Astrocyte of the spinal cord (primary cell): ENCODE results near the gene GPAT3.
"Not testable (repeated sequence)": the region's sequence is repeated elsewhere in the genome, so short reads cannot be mapped to it uniquely, and the experiment has no call there.

Experiments
- DNase-seq: peaks from one replicate; pipeline ENCODE4 v3.0.0; 2011; ENCODE audit warnings: low read depth, low spot score
- H3K4me3 ChIP-seq: 2 replicates; pipeline ENCODE4 v1.5.1; 2011; ENCODE audit warnings: low read depth, mild to moderate bottlenecking, low read length, moderate library complexity
- in situ Hi-C: cut with HindIII; loops from 2 replicates; pipeline ENCODE4 v1.10.0; 2017; ENCODE audit warnings: low sequenced_read_pairs
- TF ChIP-seq, protein P1 (sequence below): IDR thresholded peaks from 2 replicates; pipeline ENCODE4 v1.5.1; 2012; ENCODE audit warnings: low read depth, mild to moderate bottlenecking, low read length, inconsistent platforms

GPAT3 gene

DNA sequence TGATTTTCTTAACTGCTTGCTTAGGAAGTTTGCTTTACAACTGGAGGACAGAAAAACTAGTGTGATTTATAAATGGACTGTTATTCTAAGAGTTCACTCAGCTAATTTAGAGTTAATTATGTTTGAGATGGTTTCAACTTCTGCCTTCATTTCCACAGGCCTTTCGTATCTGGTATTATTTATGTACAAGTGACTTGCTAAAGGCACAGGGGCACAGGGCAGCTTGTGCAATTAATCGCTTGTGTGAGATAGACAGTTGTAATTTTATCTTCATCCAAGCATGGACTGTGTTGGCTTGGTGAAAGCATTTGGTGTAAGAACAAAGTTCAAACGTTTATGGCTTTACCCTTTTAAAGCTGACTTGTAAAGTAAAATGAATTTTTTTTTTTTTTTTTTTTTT, 38.3 kb downstream of the GPAT3 start:
- in situ Hi-C loops = no loop called here
- no peak for DNase-seq
- no peak overlapping the region for H3K4me3 ChIP-seq
- TF ChIP-seq, protein P1, sequence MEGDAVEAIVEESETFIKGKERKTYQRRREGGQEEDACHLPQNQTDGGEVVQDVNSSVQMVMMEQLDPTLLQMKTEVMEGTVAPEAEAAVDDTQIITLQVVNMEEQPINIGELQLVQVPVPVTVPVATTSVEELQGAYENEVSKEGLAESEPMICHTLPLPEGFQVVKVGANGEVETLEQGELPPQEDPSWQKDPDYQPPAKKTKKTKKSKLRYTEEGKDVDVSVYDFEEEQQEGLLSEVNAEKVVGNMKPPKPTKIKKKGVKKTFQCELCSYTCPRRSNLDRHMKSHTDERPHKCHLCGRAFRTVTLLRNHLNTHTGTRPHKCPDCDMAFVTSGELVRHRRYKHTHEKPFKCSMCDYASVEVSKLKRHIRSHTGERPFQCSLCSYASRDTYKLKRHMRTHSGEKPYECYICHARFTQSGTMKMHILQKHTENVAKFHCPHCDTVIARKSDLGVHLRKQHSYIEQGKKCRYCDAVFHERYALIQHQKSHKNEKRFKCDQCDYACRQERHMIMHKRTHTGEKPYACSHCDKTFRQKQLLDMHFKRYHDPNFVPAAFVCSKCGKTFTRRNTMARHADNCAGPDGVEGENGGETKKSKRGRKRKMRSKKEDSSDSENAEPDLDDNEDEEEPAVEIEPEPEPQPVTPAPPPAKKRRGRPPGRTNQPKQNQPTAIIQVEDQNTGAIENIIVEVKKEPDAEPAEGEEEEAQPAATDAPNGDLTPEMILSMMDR = no peak

DNA sequence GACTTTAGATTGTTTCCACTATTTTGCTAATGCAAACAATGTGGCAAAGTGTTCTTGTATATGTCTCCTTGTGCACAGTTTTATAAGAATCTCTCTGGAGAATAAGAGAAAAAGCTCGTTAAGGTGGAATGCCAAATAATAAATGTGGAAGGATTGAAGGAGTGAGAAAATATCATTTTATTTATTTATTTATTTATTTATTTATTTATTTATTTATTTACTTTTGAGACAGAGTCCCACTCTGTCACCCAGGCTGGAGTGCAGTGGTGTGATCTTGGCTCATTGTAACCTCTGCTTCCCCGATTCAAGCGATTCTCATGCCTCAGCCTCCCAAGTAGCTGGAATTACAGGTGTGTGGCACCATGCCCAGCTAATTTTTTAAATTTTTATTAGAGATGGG, 40.3 kb downstream of the GPAT3 start:
- H3K4me3 ChIP-seq, DNase-seq, in situ Hi-C loops: not testable (repeated sequence)

DNA sequence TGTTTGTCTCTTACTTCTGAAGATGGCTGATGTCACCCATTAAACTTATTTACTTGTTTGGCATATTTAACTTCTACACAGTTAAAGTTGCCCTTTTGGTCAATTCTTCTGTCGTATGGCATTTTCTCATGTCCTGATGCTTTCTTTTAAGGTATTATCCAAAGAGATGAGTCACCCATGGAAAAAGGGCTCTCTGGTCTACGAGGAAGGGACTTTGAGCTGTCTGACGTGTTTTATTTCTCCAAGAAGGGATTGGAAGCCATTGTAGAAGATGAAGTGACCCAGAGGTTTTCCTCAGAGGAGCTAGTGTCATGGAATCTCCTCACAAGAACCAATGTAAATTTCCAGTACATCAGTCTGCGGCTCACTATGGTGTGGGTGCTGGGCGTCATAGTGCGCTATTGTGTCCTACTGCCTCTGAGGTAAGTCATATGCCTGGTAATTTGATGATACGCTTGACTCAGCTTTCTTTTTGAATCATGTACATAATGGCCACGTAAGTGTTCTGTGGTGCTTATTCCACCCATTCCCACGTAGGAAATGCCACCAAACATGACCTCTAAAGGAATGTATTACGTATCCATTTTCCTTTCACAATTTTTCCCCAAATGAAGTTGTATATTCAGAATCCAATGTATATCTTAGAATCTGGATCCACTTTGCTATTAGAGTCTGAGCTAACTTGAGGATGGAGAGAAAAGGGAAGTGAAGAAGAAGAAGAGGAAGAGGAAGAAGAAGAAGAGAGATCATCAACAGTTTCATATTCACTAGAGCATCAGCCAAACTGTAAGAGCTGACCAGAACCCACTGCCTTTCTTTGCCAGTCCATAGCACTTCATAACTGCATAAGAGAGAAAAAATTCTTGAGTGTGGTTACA, 45.7 kb downstream of the GPAT3 start:
- in situ Hi-C loops = no loop called here
- DNase-seq = peak; percentile 10
- H3K4me3 ChIP-seq = no peak overlapping the region
- TF ChIP-seq, protein P1 = no peak

DNA sequence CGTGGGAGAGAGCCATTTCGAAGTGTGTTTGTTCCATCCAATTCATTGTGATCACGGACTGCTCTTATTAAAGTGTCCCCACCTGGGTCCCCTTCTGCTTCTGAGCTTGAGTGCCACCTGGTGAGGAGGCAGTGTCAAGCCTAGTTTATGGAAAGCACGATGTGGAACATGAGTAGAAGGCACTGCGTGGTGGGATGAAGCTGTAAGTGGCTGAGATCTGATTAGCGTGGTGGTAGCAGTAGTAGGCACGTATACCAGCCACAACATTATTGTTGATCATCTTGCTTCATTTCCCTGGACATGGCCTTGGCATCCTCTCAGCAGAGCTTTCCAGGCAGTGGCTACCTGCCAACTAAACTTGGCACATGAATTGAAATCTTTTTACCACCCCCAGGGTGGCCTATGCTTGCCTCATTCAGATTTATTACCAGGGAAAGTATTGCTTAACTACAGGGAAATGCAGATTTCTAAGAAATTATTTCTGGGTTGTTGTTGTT, 46.4 kb downstream of the GPAT3 start:
- in situ Hi-C loops = no loop called here
- DNase-seq = peak; percentile 51
- TF ChIP-seq, protein P1 = peak; percentile 18
- H3K4me3 ChIP-seq = no peak overlapping the region

DNA sequence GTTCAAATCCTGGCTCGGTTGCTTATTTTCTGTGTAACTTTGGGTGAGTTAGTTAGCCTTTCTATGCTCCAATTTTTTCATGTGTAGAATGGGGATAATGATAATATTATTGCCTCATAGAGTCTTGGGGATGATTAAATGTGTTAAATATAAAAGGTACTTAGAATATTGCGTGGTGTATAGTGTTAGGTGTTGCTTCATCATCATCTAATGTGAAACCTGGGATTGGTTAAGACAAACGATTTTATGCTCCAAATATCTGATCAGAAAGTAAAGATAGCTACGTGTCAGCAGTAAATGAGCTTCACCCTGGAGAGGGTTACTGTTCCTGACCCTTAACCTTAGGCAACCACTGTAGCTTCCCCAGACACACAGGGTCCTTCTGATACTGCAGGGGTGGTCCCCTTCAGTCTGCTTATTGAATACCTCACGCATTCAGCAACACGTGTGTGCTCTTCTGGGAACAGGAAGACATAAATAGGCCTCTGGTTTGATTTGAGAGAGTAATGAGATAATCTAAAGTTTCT, 50.1 kb downstream of the GPAT3 start:
- TF ChIP-seq, protein P1 = no peak
- DNase-seq = no peak
- no peak overlapping the region for H3K4me3 ChIP-seq
- in situ Hi-C loops = no loop called here

DNA sequence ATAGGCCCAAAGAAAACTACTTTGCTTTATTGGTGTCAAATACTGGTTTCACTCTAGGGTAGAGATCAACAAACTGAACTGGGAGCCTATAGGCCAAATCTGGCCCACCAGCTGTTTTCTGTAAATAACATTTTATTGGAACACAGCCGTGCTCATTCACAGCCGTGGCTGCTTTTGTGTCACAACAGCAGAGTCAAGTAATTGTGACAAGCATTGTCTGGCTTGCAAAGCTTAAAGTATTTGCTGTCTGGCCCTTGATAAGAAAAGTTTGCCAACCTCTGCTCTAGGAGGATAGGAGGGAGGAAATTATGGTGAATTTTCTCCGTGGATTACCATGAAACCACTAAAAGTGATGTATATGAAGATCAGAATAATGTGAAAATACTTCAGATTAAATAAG, 53.4 kb downstream of the GPAT3 start:
- in situ Hi-C loops = no loop called here
- TF ChIP-seq, protein P1 = no peak
- no peak overlapping the region for H3K4me3 ChIP-seq
- no peak for DNase-seq

DNA sequence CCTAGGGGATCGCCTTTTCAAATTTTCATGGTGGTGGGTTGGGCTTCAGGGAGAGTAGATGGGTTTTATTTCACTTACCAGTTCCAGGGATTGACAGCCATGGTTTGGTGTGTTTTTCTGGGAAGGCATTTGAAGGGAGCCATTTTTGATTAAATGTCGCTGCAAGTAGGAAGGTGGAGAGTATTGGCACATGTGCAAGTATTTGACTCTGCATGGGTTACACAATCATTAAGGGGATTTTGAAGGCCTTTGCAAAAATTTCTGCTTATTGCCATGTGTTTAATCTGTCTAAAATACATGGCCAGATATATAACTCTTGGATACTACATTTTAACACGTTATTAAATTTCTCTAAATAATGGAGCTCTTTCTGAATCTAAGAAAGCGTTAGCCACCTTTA, 55.1 kb downstream of the GPAT3 start:
- TF ChIP-seq, protein P1 = no peak
- DNase-seq = no peak
- in situ Hi-C loops = no loop called here
- no peak overlapping the region for H3K4me3 ChIP-seq
